Esophagus squamous epithelium (tissue), 4 donors: ENCODE results near the gene ERCC4.

Experiments used
- CTCF ChIP-seq, 6 experiments: fragments of 450-650 bp in 4 of 6; fragments of 200-600 bp in 2 of 6; sonication (generic) in 2 of 6; IDR thresholded peaks; one replicate each; pipeline ENCODE4 v1.5.1; 2016 to 2019; ENCODE audit warnings: antibody characterized with exemption in 6 of 6, mild to moderate bottlenecking in 4 of 6, moderate library complexity in 4 of 6
- POLR2A ChIP-seq, 4 donors: fragments of 450-650 bp; IDR thresholded peaks; one replicate each; pipeline ENCODE4 v1.6.1; 2017; ENCODE audit warnings: antibody characterized with exemption in 4 of 4, mild to moderate bottlenecking in 4 of 4, moderate library complexity in 3 of 4

- TF ChIP-seq POLR2A (IDR thresholded peaks at IDR 0.05) (no peak), CTCF (IDR thresholded peaks at IDR 0.05) (no peak)
These were observed 77.6 kb downstream of the ERCC4 start for GRCh38 chr16:13997526-13997925.
